GF-D8 (cell line): ENCODE data around the gene COL23A1.

Source experiments
- DNase-seq: peaks from one replicate; lab custom pipeline; 2025; lab: John Stamatoyannopoulos, UW

COL23A1 gene

GRCh38 chr5:178434851-178435250, 155.3 kb downstream of the COL23A1 start:
- no peak for DNase-seq

DNA sequence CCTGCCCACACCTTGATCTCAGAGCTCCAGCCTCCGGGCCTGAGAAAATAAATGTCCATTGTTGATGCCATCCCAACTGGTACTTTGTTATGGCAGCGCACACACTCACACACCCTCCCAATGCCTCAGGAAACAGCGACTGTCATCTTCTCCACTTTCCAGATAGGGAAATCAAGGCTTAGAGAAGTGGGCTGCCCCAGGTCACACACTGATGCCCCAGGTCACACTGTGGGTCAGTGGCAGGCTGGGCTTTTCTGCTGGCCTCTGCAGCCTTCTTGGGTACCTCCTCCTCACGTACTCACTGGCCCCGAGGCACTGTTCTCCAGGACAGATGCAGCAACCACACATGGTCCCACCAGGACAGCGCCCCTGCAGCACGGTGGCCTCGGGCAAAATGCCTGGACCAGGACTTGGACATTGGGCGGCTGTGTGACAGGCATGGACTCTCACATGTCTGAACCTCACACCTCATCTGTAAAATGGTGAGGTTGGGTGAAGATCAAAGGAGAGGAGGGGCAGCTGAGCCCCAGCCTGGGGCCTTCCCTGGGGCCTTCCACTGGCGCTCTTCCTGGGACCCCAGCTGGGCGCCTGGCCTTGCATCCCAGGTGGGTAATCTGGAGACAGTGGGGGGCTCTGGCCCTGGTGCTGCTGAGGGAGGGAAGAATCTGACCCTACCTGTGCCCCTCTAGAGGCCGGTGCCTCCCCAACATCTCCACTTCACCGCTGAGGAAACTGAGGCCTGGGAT, 156.0 kb downstream of the COL23A1 start:
- no peak for DNase-seq

GRCh38 chr5:178433273-178433775, 156.9 kb downstream of the COL23A1 start:
- no peak for DNase-seq

DNA sequence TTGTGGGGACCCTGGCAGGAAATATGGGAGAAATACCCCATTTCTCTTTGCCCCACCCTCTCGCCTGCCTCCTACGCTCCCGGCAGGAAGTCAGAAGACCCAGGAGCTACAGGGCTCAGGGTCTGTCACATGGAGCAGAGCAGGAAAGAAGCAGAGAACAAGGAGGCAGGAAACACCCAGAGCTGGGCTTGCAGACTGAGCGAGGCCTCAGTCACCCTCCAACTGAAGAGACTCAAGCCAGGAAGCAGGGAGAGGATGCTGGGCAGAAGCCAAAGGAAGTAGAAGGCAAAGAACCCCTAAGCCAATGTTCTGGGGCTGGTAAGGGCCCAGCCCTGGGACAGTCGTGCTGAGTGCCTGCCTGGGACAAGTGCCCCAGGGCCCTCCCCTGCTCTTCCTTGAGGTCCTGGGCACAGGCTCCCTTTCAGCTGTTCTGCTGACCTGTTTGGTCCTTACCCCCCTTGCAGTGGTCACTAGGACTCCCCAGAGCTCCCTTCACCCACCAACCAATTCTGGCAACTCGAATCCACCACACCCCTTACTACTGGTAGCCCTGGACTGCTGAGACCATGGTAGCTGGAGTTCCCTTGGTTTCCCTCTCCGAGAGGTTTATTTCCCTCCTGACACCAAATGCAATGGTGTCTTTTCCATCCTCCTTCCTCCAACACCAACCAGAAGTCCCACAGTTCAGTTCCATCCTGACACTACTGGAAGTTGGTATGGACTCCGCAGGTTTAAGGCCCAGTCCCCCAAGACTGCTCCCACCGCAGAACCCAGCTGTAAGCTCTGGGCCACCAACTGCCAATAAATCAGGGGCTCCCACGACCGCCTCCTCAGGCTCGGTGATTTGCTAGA, 157.5 kb downstream of the COL23A1 start:
- DNase-seq: no peak

- DNase-seq: no peak
Observed at GRCh38 chr5:178431782-178432165, 158.4 kb downstream of the COL23A1 start.

- no peak for DNase-seq
Observed at GRCh38 chr5:178431063-178431781, 159.0 kb downstream of the COL23A1 start.

DNA sequence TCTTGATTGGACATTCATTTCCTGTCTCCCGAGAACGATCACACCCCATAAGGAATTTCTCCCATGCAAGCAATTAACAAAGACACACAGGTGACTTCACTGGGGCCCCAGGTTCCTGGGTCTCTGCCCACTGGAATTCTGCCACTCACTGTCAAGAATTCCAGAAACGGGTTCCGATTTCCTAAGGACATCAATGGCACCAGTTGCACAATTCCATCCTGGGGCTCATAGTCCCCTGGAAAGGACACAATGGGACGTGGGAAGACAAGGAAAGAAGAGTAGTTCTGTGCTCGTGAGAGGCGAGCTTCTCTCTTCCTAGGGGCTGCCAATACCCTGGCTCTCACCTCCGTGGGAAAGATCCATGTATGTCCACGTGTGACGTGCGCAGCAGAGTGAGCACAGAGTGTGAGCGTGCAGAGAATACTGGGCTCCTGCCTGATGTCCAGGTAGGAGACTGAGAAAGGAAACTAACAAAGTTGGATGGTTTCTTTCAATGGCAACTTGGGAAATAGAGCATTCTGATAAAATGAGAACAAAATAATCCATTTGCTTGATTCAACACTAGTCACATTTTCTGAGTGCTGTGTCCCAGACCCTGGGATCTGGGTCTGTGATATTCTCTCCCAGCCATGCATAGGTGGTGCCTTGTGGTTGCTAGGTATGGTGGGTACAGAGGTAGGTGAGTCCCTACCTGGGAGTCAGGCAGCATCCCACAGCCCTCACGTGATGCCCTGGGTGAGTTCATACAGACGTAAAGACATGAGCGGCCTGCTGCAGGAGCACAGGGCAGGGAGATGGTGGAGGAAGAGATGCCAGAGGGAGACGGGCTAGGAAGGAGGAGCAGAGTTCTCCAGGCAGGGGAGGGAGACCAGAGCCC, 159.8 kb downstream of the COL23A1 start:
- DNase-seq: no peak

GRCh38 chr5:178429491-178430185, 160.6 kb downstream of the COL23A1 start:
- no peak for DNase-seq

DNA sequence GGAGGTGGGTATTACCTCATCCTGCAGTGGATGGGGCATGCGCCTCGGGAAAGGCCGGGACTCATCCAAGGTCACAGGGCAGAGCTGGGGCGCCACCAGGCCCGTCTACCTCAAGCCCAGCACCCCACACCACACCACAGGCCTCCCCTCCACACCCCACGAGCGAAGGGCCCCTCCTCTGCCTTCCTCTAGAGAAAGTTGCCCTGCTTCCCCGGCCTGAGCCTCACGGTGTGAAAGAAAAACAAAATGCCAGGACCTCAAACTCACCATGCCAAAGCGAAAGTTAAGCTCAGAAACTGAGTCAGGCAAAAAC, 161.1 kb downstream of the COL23A1 start:
- DNase-seq: no peak

- no peak for DNase-seq
Observed at GRCh38 chr5:178428341-178429155, 161.6 kb downstream of the COL23A1 start.

DNA sequence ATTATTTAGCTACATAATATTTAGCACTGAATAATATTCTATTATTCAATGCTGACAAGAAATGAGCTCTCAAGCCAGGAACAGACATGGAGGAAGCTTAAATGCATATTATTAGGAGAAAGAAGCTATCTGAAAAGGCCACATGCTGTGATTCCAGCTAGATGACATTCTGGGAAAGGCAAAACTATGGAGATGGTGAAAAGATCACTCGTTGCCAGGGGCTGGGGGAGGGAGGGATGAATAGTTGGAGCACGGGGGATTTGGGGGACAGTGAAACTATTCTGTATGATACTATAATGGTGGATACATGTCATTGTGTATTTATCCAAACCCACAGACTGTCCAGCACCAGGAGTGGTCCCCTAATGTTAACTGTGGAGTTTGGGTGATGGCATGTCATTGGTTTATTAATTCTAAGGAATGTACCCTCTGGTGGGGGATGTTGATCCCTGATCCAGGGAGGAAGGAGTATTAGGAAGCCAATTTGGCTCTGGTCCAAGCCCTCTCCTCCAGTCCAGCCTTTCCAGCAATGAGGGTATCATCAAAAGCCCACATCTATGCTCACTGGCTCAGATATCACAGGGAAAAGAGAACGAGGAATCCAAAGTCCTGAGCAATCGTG, 162.5 kb downstream of the COL23A1 start:
- DNase-seq: no peak

DNA sequence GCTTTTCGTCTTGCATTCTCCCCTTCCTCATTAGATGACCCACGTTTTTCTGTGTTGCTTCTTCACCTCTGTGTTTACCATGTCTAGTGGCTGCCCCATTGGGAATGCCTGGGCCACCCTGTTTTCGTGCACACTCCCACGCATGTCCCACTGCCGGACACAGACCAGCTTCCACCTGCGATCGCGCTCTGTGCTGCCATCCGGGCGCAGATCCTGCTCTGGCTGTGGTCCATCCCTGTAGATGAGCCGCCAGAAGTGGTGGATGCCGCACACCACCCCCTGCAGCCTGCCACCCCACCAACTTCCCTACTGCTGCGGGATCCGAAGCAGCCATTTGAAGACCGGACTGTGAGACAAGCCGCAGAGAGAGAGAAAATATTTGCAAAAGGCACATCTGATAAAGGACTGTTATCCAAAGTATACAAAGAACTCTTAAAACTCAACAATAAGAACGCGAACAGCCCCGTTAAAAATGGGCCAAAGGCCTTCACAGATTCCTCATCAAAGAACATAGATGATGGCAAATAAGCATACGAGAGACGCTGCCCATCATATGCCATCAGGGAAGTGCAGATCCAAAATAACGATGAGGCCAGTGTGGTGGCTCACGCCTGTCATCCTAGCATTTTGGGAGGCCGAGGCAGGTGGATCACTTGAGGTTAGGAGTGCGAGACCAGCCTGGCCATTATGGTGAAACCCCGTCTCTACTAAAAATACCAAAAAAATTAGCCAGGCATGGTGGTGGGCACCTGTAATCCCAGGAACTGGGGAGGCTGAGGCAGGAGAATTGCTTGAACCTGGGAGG, 163.7 kb downstream of the COL23A1 start:
- no peak for DNase-seq

DNA sequence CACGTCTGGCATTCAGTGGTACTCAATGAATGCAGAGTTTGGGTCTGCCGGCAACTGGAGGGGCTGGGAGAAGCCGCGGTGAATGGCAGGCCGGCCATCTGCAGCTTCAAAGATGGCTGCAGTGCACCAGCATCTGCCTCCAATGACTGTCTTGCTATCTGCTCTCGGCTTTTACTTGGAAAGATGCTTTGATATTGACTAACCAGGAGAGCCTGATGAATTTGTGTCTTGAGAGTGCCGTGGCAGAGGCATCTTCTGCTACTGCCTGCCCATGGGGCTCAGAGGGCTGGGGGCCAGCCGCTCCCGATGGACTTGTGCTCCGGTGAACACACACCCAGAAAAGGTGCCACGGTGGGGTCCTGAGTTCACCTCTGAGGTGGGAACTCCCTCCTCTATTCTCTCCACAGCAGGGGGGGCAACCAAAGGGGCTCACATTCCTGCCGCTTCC, 164.5 kb downstream of the COL23A1 start:
- DNase-seq: no peak

DNA sequence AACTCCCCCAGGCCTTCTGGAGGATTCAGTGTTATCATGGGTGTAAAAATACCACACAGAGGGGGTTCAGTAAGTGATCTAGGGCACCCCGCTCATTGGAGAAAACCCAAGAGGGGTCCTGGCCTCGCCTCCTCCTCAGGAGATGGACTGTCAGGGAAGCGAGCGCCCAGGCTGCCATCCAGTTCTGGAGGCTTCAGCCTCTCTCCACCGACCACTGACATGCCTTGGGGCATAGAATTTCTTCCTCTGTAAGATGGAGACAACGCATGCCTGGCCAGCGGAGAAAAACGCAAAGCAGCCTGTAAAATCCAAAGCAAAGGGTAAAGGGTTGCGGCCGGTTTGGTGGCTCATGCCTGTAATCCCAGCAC, 165.4 kb downstream of the COL23A1 start:
- no peak for DNase-seq

DNA sequence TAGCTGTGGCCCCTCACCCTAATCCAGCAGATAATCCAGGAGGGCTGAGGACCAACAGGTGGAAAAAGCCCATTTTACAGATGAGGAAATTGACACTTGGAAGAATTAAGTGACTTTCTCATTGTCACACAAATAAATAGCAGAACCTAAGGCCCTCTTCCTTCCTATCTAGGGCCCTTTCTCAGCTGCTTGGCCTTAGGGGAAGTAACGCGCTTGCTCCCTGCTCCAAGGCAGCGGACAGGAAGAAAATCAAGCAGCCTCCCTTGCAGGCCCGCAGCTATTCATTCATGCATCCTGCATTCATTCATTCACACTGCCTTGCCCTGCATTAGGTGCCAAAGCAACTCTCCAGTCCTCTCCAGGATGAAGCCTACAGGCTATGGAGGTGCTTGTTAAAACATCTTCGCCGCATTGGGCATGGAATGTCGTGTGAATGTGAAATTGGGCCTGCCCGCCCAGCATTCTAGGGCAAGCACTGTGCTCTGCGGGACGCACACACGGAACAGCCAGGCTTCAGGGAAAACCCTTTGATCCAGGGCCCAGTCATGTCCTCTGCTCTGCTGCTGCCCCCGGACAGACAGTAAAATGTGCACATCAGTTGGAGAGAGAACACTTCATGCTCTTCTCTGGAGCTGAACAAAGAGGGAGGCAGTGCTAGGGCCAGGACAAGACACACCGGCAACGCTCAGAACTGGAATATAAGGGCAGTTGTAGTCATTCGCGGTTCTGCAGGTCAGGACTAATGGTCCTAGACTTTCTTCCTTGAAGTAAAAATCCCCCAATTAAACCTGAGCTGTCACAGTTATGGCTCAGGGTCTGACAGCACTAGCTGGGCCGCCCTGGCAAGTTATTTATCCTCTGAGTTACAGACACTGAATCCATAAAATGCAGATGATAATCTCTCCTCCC, 166.0 kb downstream of the COL23A1 start:
- no peak for DNase-seq

- no peak for DNase-seq
Observed at GRCh38 chr5:178423431-178423830, 166.8 kb downstream of the COL23A1 start.

DNA sequence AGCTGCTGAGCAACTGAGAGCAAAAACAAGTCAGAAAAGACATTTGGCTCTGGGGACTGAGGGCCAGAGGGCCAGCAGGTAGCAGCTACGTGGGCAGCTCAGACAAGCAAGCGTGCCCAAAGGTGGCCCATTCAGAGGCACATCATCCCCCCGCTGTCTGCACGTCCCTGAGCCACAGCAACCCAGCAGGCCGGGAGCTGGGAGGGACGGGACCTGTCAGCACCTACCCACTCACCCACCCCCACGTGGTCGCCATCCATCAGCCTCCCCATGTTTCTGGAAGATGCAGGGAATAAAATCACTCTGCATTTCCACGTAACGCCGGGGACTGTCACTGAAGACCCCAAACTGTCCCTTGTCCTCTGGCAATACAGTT, 167.8 kb downstream of the COL23A1 start:
- no peak for DNase-seq
